Measurements from ENCODE around the gene HSP90AB1.

The HSP90AB1 gene

GRCh38 chr6:44254191-44255104 lies 7.5 kb downstream of the HSP90AB1 start:
- Histone ChIP-seq H3K27me3 (ENCODE audit: control insufficient read depth, insufficient read depth, low read length) (no peaks in the 10 kb centered on the region), H3K9me3 (replicated peaks; ENCODE audit: low read length) (no peaks in the 10 kb centered on the region), H3K36me3 (ENCODE audit: insufficient read depth, low read length) (peaks cover 57% of the 10 kb centered on the region), H3K4me3 (ENCODE audit: low read length) (no peak overlapping the region), H3K9ac (ENCODE audit: low read depth, low read length) (no peak overlapping the region), H3K4me2 (ENCODE audit: low read length) (peak overlapping the region; percentile 94), H3K4me1 (ENCODE audit: control insufficient read depth, insufficient read depth, low read length) (peaks cover 42% of the 10 kb centered on the region)

- Histone ChIP-seq H3K4me1 (ENCODE audit: control insufficient read depth, insufficient read depth, low read length) (peaks cover 35% of the 10 kb centered on the region), H3K9ac (ENCODE audit: low read depth, low read length) (no peak overlapping the region)
Observed at GRCh38 chr6:44255105-44255808, 8.4 kb downstream of the HSP90AB1 start.

GRCh38 chr6:44255871-44256774 lies 9.2 kb downstream of the HSP90AB1 start:
- Histone ChIP-seq H3K9me3 (replicated peaks; ENCODE audit: low read length) (no peaks in the 10 kb centered on the region), H3K4me1 (ENCODE audit: control insufficient read depth, insufficient read depth, low read length) (peaks cover 31% of the 10 kb centered on the region), H3K9ac (ENCODE audit: low read depth, low read length) (peak overlapping the region; percentile 95), H3K4me2 (ENCODE audit: low read length) (peak overlapping the region; percentile 94), H3K27me3 (ENCODE audit: control insufficient read depth, insufficient read depth, low read length) (no peaks in the 10 kb centered on the region), H3K36me3 (ENCODE audit: insufficient read depth, low read length) (peaks cover 47% of the 10 kb centered on the region), H3K4me3 (ENCODE audit: low read length) (peak overlapping the region; percentile 92)

More at GRCh38 chr6:44255105-44255808, 8.4 kb downstream of the HSP90AB1 start:
- peaks cover 55% of the 10 kb centered on the region for H3K36me3 ChIP-seq (ENCODE audit: insufficient read depth, low read length)
- H3K4me2 ChIP-seq (ENCODE audit: low read length), result peak overlapping the region; percentile 94
- H3K27me3 ChIP-seq (ENCODE audit: control insufficient read depth, insufficient read depth, low read length), result no peaks in the 10 kb centered on the region
- H3K9me3 ChIP-seq (replicated peaks; ENCODE audit: low read length), result no peaks in the 10 kb centered on the region
- peak overlapping the region; percentile 92 for H3K4me3 ChIP-seq (ENCODE audit: low read length)

GRCh38 chr6:44256775-44257024 lies 9.8 kb downstream of the HSP90AB1 start:
- Histone ChIP-seq H3K4me3 (ENCODE audit: low read length) (peak overlapping the region; percentile 92), H3K9ac (ENCODE audit: low read depth, low read length) (peak overlapping the region; percentile 95), H3K36me3 (ENCODE audit: insufficient read depth, low read length) (peaks cover 42% of the 10 kb centered on the region), H3K4me1 (ENCODE audit: control insufficient read depth, insufficient read depth, low read length) (peaks cover 29% of the 10 kb centered on the region), H3K9me3 (replicated peaks; ENCODE audit: low read length) (no peaks in the 10 kb centered on the region), H3K27me3 (ENCODE audit: control insufficient read depth, insufficient read depth, low read length) (no peaks in the 10 kb centered on the region), H3K4me2 (ENCODE audit: low read length) (peak overlapping the region; percentile 94)

- no peaks in the 10 kb centered on the region for H3K9me3 ChIP-seq (replicated peaks; ENCODE audit: low read length)
- no peaks in the 10 kb centered on the region for H3K27me3 ChIP-seq (ENCODE audit: control insufficient read depth, insufficient read depth, low read length)
- H3K9ac ChIP-seq (ENCODE audit: low read depth, low read length), result peak within 1 kb of the TSS; percentile 95
- H3K4me2 ChIP-seq (ENCODE audit: low read length), result peak within 1 kb of the TSS; percentile 94
- peaks cover 37% of the 10 kb centered on the region for H3K36me3 ChIP-seq (ENCODE audit: insufficient read depth, low read length)
- peaks cover 28% of the 10 kb centered on the region for H3K4me1 ChIP-seq (ENCODE audit: control insufficient read depth, insufficient read depth, low read length)
- peak within 1 kb of the TSS; percentile 92 for H3K4me3 ChIP-seq (ENCODE audit: low read length)
Observed at GRCh38 chr6:44257025-44257752, 10.3 kb downstream of the HSP90AB1 start, which contains the start of gene SLC35B2. Gene SLC35B2, minus strand, starts transcription at chr6:44257528. Its CDS starts 118 bp downstream, at chr6:44257410.

GRCh38 chr6:44257753-44258324 lies 10.9 kb downstream of the HSP90AB1 start:
- H3K27me3 ChIP-seq (ENCODE audit: control insufficient read depth, insufficient read depth, low read length), result no peaks in the 10 kb centered on the region
- H3K9me3 ChIP-seq (replicated peaks; ENCODE audit: low read length), result no peaks in the 10 kb centered on the region
- H3K4me1 ChIP-seq (ENCODE audit: control insufficient read depth, insufficient read depth, low read length), result peaks cover 31% of the 10 kb centered on the region
- H3K4me2 ChIP-seq (ENCODE audit: low read length), result peak overlapping the region; percentile 94
- H3K4me3 ChIP-seq (ENCODE audit: low read length), result peak overlapping the region; percentile 92
- H3K9ac ChIP-seq (ENCODE audit: low read depth, low read length), result peak overlapping the region; percentile 95
- H3K36me3 ChIP-seq (ENCODE audit: insufficient read depth, low read length), result peaks cover 32% of the 10 kb centered on the region

- H3K4me3 ChIP-seq (ENCODE audit: low read length), result no peak overlapping the region
- peaks cover 37% of the 10 kb centered on the region for H3K4me1 ChIP-seq (ENCODE audit: control insufficient read depth, insufficient read depth, low read length)
Observed at GRCh38 chr6:44258325-44258863, 11.5 kb downstream of the HSP90AB1 start.

GRCh38 chr6:44258921-44259320 lies 12.0 kb downstream of the HSP90AB1 start:
- Histone ChIP-seq H3K27me3 (ENCODE audit: control insufficient read depth, insufficient read depth, low read length) (no peaks in the 10 kb centered on the region), H3K4me1 (ENCODE audit: control insufficient read depth, insufficient read depth, low read length) (peaks cover 42% of the 10 kb centered on the region), H3K4me3 (ENCODE audit: low read length) (no peak overlapping the region), H3K4me2 (ENCODE audit: low read length) (no peak overlapping the region), H3K36me3 (ENCODE audit: insufficient read depth, low read length) (peaks cover 22% of the 10 kb centered on the region), H3K9me3 (replicated peaks; ENCODE audit: low read length) (no peaks in the 10 kb centered on the region), H3K9ac (ENCODE audit: low read depth, low read length) (no peak overlapping the region)

More at GRCh38 chr6:44258325-44258863, 11.5 kb downstream of the HSP90AB1 start:
- H3K9ac ChIP-seq (ENCODE audit: low read depth, low read length), result no peak overlapping the region
- H3K4me2 ChIP-seq (ENCODE audit: low read length), result no peak overlapping the region
- peaks cover 27% of the 10 kb centered on the region for H3K36me3 ChIP-seq (ENCODE audit: insufficient read depth, low read length)
- no peaks in the 10 kb centered on the region for H3K9me3 ChIP-seq (replicated peaks; ENCODE audit: low read length)
- no peaks in the 10 kb centered on the region for H3K27me3 ChIP-seq (ENCODE audit: control insufficient read depth, insufficient read depth, low read length)

- Histone ChIP-seq H3K4me2 (ENCODE audit: low read length) (no peak overlapping the region), H3K9me3 (replicated peaks; ENCODE audit: low read length) (no peaks in the 10 kb centered on the region), H3K9ac (ENCODE audit: low read depth, low read length) (no peak overlapping the region), H3K36me3 (ENCODE audit: insufficient read depth, low read length) (peaks cover 11% of the 10 kb centered on the region), H3K4me3 (ENCODE audit: low read length) (no peak overlapping the region), H3K4me1 (ENCODE audit: control insufficient read depth, insufficient read depth, low read length) (peaks cover 44% of the 10 kb centered on the region), H3K27me3 (ENCODE audit: control insufficient read depth, insufficient read depth, low read length) (no peaks in the 10 kb centered on the region)
Observed at GRCh38 chr6:44260011-44260410, 13.1 kb downstream of the HSP90AB1 start.

Data from skeletal muscle satellite cell (primary cell).